Uterus (tissue), 4 donors: Measurements from ENCODE around the gene C6orf132. TPM values are rescaled to one million over a fixed set of nuclear protein-coding genes. Genes with fewer than 3 reads are reported as not detected.

Experiments
- DNase-seq, 2 donors: peaks; one replicate each; pipeline ENCODE4 v3.0.0-alpha.2; 2019 to 2020
- H3K27ac ChIP-seq, 2 donors: fragments of 200-600 bp; sonication (generic); 1 replicate in 1 of 2; 2 replicates in 1 of 2; pipeline ENCODE4 v1.5.1; 2016 to 2018
- H3K27me3 ChIP-seq, 2 donors: fragments of 200-600 bp; sonication (generic); one replicate each; pipeline ENCODE4 v1.5.1; 2018 to 2019; ENCODE audit warnings: control low read depth in 1 of 2
- H3K36me3 ChIP-seq, 2 donors: fragments of 200-600 bp; sonication (generic); one replicate each; pipeline ENCODE4 v1.5.1; 2019; ENCODE audit warnings: control low read depth in 1 of 2
- H3K4me1 ChIP-seq, 2 donors: fragments of 200-600 bp; sonication (generic); one replicate each; pipeline ENCODE4 v1.5.1; 2018 to 2019; ENCODE audit warnings: control low read depth in 1 of 2
- H3K4me3 ChIP-seq, 2 donors: fragments of 200-600 bp; sonication (generic); 1 replicate in 1 of 2; 2 replicates in 1 of 2; pipeline ENCODE4 v1.5.1; 2018 to 2019; ENCODE audit warnings: mild to moderate bottlenecking in 1 of 2
- H3K9me3 ChIP-seq, 2 donors: fragments of 200-600 bp; sonication (generic); one replicate each; pipeline ENCODE4 v1.5.1; 2019; ENCODE audit warnings: control low read depth in 1 of 2
- POLR2A ChIP-seq, 2 donors: fragments of 450-650 bp; IDR thresholded peaks; one replicate each; pipeline ENCODE4 v1.6.1; 2016; ENCODE audit warnings: antibody characterized with exemption in 2 of 2, mild to moderate bottlenecking in 1 of 2, moderate library complexity in 1 of 2
- intact Hi-C: fragments of 100-400 bp; cut with DNase I; formaldehyde crosslinking; loops from one replicate; pipeline ENCODE4 v1.15.1; 2023; ENCODE audit warnings: low total_unique reads
- total RNA-seq, 4 donors: library from RNA; depleted of rRNA in 3 of 4; stranded (reverse); fragments of >200 nt in 3 of 4; gene quantifications; one replicate each; pipeline versions ENCODE4 v1.1.0 to v1.2.4, GENCODE V29; 2014 to 2023
- TF ChIP-seq, protein P1 (sequence below), 4 experiments: fragments of 200-600 bp in 2 of 4; fragments of 450-650 bp in 2 of 4; sonication (generic) in 2 of 4; IDR thresholded peaks; one replicate each; pipeline ENCODE4 v1.5.1; 2016 to 2019; ENCODE audit warnings: antibody characterized with exemption in 4 of 4, mild to moderate bottlenecking in 2 of 4, moderate library complexity in 1 of 4
- donor health status: DM: yes; HTN: yes; CAD: no.

The C6orf132 gene
- total RNA-seq, 4 donors from 2014 or later, result 0.91 to 2.4 (median 1.0) TPM; not detected in 1

DNA sequence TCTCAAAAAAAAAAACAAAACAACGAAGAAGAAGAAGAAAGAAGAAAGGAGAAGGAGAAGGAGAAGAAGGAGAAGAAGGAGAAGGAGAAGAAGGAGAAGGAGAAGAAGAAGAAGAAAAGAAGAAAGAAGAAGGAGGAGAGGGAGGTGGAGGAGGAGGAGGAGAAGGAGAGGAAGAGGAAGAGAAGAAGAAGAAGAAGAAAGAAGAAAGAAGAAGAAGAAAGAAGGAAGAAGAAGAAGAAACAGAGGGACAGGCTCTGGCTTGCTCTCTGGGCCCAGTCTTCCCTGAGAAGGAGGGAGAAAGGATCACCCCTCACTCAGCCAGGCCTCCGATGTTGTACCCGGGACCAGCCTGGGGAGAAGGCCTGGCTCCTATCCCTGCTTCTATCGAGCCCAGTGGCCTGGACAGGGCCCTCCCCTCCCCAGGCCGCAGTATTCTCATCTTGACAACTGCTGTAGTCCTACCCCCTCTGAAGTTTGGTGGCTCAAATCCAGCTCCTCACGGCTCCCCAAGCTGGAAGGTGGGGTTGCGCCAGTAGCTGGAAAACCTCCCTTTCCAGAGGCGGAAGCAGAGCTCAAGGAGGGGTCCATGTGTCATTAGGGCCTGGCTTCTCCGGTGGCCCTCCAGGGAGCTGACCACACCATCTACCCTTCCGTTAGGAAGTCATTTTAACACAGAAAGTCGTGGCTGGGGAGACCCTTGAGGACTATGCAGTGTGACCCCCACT lies 18.9 kb downstream of the C6orf132 start:
- intact Hi-C loops, result no loop called here
- Histone ChIP-seq H3K27me3 (no peaks in the 10 kb centered on the region), H3K4me3 (no peak overlapping the region), H3K36me3 (no peaks in the 10 kb centered on the region), H3K4me1 (no peaks in the 10 kb centered on the region), H3K27ac (no peak overlapping the region), H3K9me3 (no peaks in the 10 kb centered on the region)
- TF ChIP-seq, protein P1, sequence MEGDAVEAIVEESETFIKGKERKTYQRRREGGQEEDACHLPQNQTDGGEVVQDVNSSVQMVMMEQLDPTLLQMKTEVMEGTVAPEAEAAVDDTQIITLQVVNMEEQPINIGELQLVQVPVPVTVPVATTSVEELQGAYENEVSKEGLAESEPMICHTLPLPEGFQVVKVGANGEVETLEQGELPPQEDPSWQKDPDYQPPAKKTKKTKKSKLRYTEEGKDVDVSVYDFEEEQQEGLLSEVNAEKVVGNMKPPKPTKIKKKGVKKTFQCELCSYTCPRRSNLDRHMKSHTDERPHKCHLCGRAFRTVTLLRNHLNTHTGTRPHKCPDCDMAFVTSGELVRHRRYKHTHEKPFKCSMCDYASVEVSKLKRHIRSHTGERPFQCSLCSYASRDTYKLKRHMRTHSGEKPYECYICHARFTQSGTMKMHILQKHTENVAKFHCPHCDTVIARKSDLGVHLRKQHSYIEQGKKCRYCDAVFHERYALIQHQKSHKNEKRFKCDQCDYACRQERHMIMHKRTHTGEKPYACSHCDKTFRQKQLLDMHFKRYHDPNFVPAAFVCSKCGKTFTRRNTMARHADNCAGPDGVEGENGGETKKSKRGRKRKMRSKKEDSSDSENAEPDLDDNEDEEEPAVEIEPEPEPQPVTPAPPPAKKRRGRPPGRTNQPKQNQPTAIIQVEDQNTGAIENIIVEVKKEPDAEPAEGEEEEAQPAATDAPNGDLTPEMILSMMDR (IDR thresholded peaks at IDR 0.05), result no peak
- no peak for TF ChIP-seq POLR2A (IDR thresholded peaks at IDR 0.05)
- DNase-seq, result no peak

DNA sequence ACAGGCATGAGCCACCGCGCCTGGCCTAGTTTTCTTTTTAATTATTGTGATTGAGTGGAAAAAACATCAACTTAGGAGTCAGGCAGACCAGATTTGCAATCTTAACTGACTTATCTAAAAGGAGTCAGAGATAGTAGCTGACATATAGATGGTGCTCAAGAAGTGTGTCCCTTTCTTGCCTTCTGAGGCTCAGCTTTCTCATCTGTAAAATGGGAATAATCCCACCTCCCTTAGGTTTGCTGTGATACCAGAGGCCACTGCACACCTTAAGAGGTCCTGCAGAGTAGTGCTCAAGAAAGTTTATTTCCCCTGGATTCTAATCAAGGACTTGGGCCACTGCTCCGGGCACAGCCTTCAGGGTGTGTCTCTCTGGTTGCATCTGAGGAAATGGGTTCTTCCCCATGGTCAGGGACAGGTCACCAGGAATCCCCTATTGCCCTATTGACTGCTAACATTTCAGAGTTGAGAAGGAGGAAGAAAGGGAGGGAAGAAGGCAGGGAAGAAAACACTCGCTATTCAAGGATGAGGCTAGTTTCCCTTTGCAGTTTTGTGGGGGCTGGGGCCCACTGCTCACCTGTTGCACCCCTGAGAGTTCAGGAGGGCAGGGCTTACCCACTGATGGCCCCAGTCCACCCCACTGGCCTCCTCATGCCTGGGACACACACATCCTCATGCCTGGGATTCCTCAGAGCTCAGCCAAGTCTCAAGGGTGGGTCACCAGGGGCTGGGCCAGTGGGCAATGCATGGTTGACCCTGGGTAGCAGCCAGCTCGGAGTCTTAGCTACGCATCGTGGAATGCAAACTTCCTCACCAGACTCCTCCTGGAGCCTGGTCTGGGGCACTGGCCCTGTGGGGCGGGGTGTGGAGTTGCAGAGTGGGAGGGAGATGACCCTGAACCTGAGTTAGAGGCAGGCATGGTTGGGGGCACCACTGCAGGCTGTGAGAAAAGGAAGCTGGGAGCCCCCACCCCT lies 21.2 kb downstream of the C6orf132 start:
- TF ChIP-seq POLR2A (IDR thresholded peaks at IDR 0.05), result no peak
- TF ChIP-seq, protein P1 (IDR thresholded peaks at IDR 0.05), result no peak
- no peaks in the 10 kb centered on the region for H3K9me3 ChIP-seq
- H3K27me3 ChIP-seq, result no peaks in the 10 kb centered on the region
- no peaks in the 10 kb centered on the region for H3K4me1 ChIP-seq
- no peak overlapping the region for H3K27ac ChIP-seq
- H3K36me3 ChIP-seq, result no peaks in the 10 kb centered on the region
- intact Hi-C loops, result no loop called here
- no peak overlapping the region for H3K4me3 ChIP-seq
- no peak for DNase-seq

DNA sequence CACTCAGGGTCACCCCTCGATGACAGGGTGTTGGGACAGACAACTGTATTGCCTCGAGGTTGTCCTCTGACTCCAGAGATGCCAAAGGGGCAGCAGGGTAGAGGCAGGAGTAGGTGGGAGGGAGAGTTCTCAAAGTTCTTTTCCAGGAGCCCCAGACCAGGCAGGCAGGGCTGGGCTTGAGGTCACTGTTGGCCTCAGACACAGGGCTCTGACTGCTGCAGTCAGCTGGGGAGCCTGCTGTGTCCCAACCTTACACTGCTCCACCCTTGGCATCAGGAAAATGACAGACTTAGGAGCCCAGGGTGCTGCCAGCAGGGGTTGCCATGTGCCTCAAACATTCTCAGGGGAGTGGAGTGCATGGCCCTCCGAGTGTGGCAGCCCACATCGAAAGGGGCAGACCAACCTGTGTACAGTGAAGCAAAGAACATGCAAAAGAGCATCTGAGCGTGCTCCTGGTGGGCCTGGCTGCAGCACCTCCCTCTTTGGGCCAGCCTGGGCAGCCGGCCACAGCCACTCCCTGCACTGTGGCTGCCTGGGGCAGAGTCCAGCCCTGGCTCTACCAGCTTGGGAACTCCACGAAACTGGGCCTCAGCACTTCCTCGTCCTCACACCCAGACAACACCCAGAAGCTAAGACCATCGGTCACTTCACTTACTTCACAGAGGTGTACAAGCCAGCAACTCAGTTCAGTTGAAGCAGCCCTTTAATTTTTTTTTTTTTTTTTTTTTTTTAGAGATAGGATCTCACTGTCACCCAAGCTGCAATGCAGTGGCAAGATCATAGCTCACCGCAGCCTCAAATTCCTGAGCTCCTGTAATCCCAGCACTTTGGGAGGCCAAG lies 24.0 kb downstream of the C6orf132 start:
- DNase-seq, result no peak
- intact Hi-C loops, result no loop called here
- Histone ChIP-seq H3K4me3 (no peak overlapping the region), H3K9me3 (no peaks in the 10 kb centered on the region), H3K4me1 (no peaks in the 10 kb centered on the region), H3K27me3 (no peaks in the 10 kb centered on the region), H3K27ac (no peak overlapping the region), H3K36me3 (no peaks in the 10 kb centered on the region)
- TF ChIP-seq POLR2A (IDR thresholded peaks at IDR 0.05), result no peak
- TF ChIP-seq, protein P1 (IDR thresholded peaks at IDR 0.05), result no peak

DNA sequence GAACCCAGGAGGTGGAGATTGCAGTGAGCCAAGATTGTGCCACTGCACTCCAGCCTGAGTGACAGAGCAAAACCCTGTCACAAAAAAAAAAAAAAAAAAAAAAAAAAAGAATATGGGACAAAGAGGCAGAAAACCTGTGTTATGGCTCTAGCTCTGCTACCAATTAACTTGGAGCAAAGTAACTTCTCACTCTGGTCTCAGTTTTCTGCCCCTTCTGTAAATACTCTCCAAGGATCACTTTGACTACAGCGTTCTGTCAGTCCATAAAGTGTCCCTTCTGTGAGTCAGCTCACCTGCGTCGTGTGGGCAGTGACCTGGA lies 24.6 kb downstream of the C6orf132 start:
- Histone ChIP-seq H3K36me3 (no peaks in the 10 kb centered on the region), H3K9me3 (no peaks in the 10 kb centered on the region), H3K27ac (no peak overlapping the region), H3K4me3 (no peak overlapping the region), H3K4me1 (no peaks in the 10 kb centered on the region), H3K27me3 (no peaks in the 10 kb centered on the region)
- TF ChIP-seq, protein P1 (IDR thresholded peaks at IDR 0.05), result no peak
- no peak for TF ChIP-seq POLR2A (IDR thresholded peaks at IDR 0.05)
- DNase-seq, result no peak
- intact Hi-C loops, result no loop called here
